Measurements from ENCODE around the gene SH3RF1. TPM values are rescaled to one million over a fixed set of nuclear protein-coding genes. Genes with fewer than 3 reads are reported as not detected.

SH3RF1 gene
- total and polyA plus RNA-seq, 2 of the 13 experiments (the other 11 are each of a cell fraction or from before 2014, with no cell fraction given): 3.1 to 3.2 TPM

DNA sequence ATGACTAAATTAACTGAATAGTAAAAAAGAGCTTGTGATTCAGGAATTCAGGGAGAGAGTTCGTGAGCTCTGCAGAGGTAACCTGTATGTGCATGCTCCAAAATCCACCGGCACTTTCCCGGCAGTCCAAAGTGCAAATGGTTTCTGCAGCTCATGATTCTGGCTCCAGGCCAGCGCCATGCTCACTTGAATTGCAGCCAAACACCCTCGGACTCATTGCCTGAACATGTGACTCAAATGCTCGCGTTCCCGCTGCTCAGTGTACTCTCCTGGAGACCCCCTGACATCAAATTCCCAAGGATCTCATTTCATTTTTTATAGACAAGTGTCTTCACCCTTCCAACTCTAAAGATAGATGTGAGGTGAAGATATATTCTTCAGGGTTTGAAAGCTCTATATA, 44.1 kb upstream of the SH3RF1 start (continued):
- peak; percentile 82 for TF ChIP-seq SAP130 (CRISPR knock-in tag; IDR thresholded peaks at IDR 0.05; ENCODE audit: low read depth)

DNA sequence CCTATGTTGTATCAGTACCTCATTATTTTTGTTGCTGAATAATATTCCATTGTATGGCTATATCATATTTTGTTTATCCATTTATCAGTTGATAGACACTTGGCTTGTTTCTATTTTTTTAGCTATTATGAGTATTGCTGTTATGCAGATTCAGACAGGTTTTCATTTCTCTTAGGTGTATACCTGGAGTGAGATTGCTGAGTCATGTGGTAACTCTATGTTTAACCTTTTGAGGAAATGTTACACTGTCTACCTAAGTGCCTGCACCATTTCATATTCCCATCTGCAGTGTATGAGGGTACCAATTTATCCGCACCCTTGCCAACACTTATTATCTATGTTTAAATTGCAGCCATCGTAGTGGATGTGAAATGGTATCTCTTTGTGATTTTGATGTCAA, 43.0 kb upstream of the SH3RF1 start:
- Histone ChIP-seq H3K79me2 (ENCODE audit: insufficient read depth, low read length) (no peaks in the 10 kb centered on the region), H3K9me3 (ENCODE audit: low read length) (no peaks in the 10 kb centered on the region), H4K20me1 (ENCODE audit: insufficient read depth, low read length) (no peaks in the 10 kb centered on the region), H3K9ac (ENCODE audit: insufficient read depth, low read depth, low read length) (no peak overlapping the region), H3K36me3 (replicated peaks in 1 of 2; ENCODE audit: control insufficient read depth in 1 of 2, insufficient read depth in 2 of 2, low read length in 2 of 2) (no peaks in the 10 kb centered on the region), H3K27ac (ENCODE audit: extremely low read length, insufficient read depth, low read length) (no peak overlapping the region), H3K27me3 (ENCODE audit: control insufficient read depth in 1 of 2, insufficient read depth in 2 of 2, low read length in 2 of 2) (no peaks in the 10 kb centered on the region), H3K4me1 (ENCODE audit: insufficient read depth, low read length) (peaks cover 50% of the 10 kb centered on the region), H2AFZ (ENCODE audit: low read length) (no peak overlapping the region), H3K4me3 (replicated peaks in 1 of 3; ENCODE audit: insufficient read depth in 1 of 3, low read depth in 2 of 3, low read length in 3 of 3) (no peak overlapping the region), H3K4me2 (ENCODE audit: low read depth, low read length) (no peak overlapping the region)
- FAIRE-seq (no peak), DNase-seq (ENCODE audit: low spot score) (no peak), ATAC-seq (no peak)
- CTCF ChIA-PET (ENCODE audit: low intra/inter-chr PET ratio, low total read pairs): no interaction called here
- in situ Hi-C loops (cut with HindIII; ENCODE audit: extremely low pct_ligation_motif_present, low pct_unique_long_range_greater_than_20kb) (no loop called here), intact Hi-C loops (cut with micrococcal nuclease; ENCODE audit: unreplicated experiment) (loop anchor here (5.0 kb wide), 1 partner anchor 291 kb away; no protein-coding TSS in a partner anchor)
- TF ChIP-seq, protein P1, sequence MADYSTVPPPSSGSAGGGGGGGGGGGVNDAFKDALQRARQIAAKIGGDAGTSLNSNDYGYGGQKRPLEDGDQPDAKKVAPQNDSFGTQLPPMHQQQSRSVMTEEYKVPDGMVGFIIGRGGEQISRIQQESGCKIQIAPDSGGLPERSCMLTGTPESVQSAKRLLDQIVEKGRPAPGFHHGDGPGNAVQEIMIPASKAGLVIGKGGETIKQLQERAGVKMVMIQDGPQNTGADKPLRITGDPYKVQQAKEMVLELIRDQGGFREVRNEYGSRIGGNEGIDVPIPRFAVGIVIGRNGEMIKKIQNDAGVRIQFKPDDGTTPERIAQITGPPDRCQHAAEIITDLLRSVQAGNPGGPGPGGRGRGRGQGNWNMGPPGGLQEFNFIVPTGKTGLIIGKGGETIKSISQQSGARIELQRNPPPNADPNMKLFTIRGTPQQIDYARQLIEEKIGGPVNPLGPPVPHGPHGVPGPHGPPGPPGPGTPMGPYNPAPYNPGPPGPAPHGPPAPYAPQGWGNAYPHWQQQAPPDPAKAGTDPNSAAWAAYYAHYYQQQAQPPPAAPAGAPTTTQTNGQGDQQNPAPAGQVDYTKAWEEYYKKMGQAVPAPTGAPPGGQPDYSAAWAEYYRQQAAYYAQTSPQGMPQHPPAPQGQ (CRISPR knock-in tag; IDR thresholded peaks at IDR 0.05; ENCODE audit: borderline replicate concordance): no peak
- TF ChIP-seq ZEB1 (IDR thresholded peaks at IDR 0.05; ENCODE audit: insufficient replicate concordance, low read depth) (no peak), ZNF7 (CRISPR knock-in tag; IDR thresholded peaks at IDR 0.05) (0 out of 2 replicates have a peak, but pooled peaks have one; percentile 41), NFE2L2 (IDR thresholded peaks at IDR 0.05; ENCODE audit: low read length) (peak; percentile 45; the same call in 1 of the 2 replicates), MAFK (conservative IDR thresholded peaks at IDR 0.05 in 1 of 2, IDR thresholded peaks at IDR 0.05 in 1 of 2; ENCODE audit: low read length in 2 of 2) (peak in 1 of 2 experiments; percentile 17; a peak in 1 of 4 replicates)
- BruUV-seq (replicated peaks): no TSS peak
- POLR2A ChIA-PET: no interaction called here
- 100% methylated on average over 2 of the region's 2 CpGs for WGBS (ENCODE audit: low lambda C conversion rate)

Measured in HepG2 (cell line).